ENCODE data around the gene SUN5.
"Not testable (repeated sequence)": the region's sequence is repeated elsewhere in the genome, so short reads cannot be mapped to it uniquely, and the experiment has no call there.

SUN5 gene

GRCh38 chr20:33004141-33004751 is at the start of gene SUN5:
TSS of gene SUN5 (minus strand) at chr20:33004433. CDS start at chr20:33004340, 93 bp downstream.
- no peaks in the 10 kb centered on the region for H3K4me1 ChIP-seq (ENCODE audit: insufficient read depth, low read length)
- H2AFZ ChIP-seq (ENCODE audit: low read depth, low read length): no peak within 1 kb of the TSS
- H3K9me3 ChIP-seq (ENCODE audit: low read length): no peaks in the 10 kb centered on the region
- no peaks in the 10 kb centered on the region for H3K27me3 ChIP-seq (ENCODE audit: insufficient read depth, low read length)
- no peak within 1 kb of the TSS for H3K4me3 ChIP-seq (ENCODE audit: low read length)
- H3K36me3 ChIP-seq (ENCODE audit: insufficient read depth, low read length): no peaks in the 10 kb centered on the region

GRCh38 chr20:33053291-33054106 is 49.3 kb upstream of the SUN5 start, which contains the start of gene BPIFB3:
TSS of gene BPIFB3 (plus strand) at chr20:33053903. CDS start at chr20:33055436, 1,533 bp downstream.
- Histone ChIP-seq H3K4me3 (ENCODE audit: low read length) (no peak within 1 kb of the TSS), H3K4me1 (ENCODE audit: insufficient read depth, low read length) (no peaks in the 10 kb centered on the region), H2AFZ (ENCODE audit: low read depth, low read length) (no peak within 1 kb of the TSS), H3K27me3 (ENCODE audit: insufficient read depth, low read length) (no peaks in the 10 kb centered on the region), H3K36me3 (ENCODE audit: insufficient read depth, low read length) (no peaks in the 10 kb centered on the region), H3K9me3 (ENCODE audit: low read length) (no peaks in the 10 kb centered on the region)

GRCh38 chr20:33051333-33051732 is 47.1 kb upstream of the SUN5 start:
- no peaks in the 10 kb centered on the region for H3K36me3 ChIP-seq (ENCODE audit: insufficient read depth, low read length)
- no peak overlapping the region for H2AFZ ChIP-seq (ENCODE audit: low read depth, low read length)
- H3K27me3 ChIP-seq (ENCODE audit: insufficient read depth, low read length): no peaks in the 10 kb centered on the region
- no peaks in the 10 kb centered on the region for H3K4me1 ChIP-seq (ENCODE audit: insufficient read depth, low read length)
- H3K9me3 ChIP-seq (ENCODE audit: low read length): no peaks in the 10 kb centered on the region
- H3K4me3 ChIP-seq (ENCODE audit: low read length): no peak overlapping the region

GRCh38 chr20:33046412-33046811 is 42.2 kb upstream of the SUN5 start:
- H3K9me3 ChIP-seq (ENCODE audit: low read length): peaks cover 2% of the 10 kb centered on the region
- no peak overlapping the region for H2AFZ ChIP-seq (ENCODE audit: low read depth, low read length)
- no peaks in the 10 kb centered on the region for H3K4me1 ChIP-seq (ENCODE audit: insufficient read depth, low read length)
- no peaks in the 10 kb centered on the region for H3K27me3 ChIP-seq (ENCODE audit: insufficient read depth, low read length)
- H3K36me3 ChIP-seq (ENCODE audit: insufficient read depth, low read length): no peaks in the 10 kb centered on the region
- H3K4me3 ChIP-seq (ENCODE audit: low read length): no peak overlapping the region

GRCh38 chr20:33045129-33045721 is 41.0 kb upstream of the SUN5 start:
- H3K9me3 ChIP-seq (ENCODE audit: low read length): not testable (repeated sequence)

GRCh38 chr20:33043731-33044181 is 39.5 kb upstream of the SUN5 start:
- H3K9me3 ChIP-seq (ENCODE audit: low read length): peaks cover 2% of the 10 kb centered on the region
- H2AFZ ChIP-seq (ENCODE audit: low read depth, low read length): no peak overlapping the region
- no peaks in the 10 kb centered on the region for H3K4me1 ChIP-seq (ENCODE audit: insufficient read depth, low read length)
- H3K27me3 ChIP-seq (ENCODE audit: insufficient read depth, low read length): no peaks in the 10 kb centered on the region
- H3K36me3 ChIP-seq (ENCODE audit: insufficient read depth, low read length): no peaks in the 10 kb centered on the region
- no peak overlapping the region for H3K4me3 ChIP-seq (ENCODE audit: low read length)

More at GRCh38 chr20:33045129-33045721, 41.0 kb upstream of the SUN5 start:
- H3K27me3 ChIP-seq (ENCODE audit: insufficient read depth, low read length); H3K4me1 ChIP-seq (ENCODE audit: insufficient read depth, low read length); H2AFZ ChIP-seq (ENCODE audit: low read depth, low read length); H3K4me3 ChIP-seq (ENCODE audit: low read length); H3K36me3 ChIP-seq (ENCODE audit: insufficient read depth, low read length): not testable (repeated sequence)

GRCh38 chr20:33042983-33043730 is 38.9 kb upstream of the SUN5 start:
- H3K9me3 ChIP-seq (ENCODE audit: low read length): peaks cover 2% of the 10 kb centered on the region
- H3K4me3 ChIP-seq (ENCODE audit: low read length): no peak overlapping the region
- H3K27me3 ChIP-seq (ENCODE audit: insufficient read depth, low read length): no peaks in the 10 kb centered on the region
- H2AFZ ChIP-seq (ENCODE audit: low read depth, low read length): no peak overlapping the region
- no peaks in the 10 kb centered on the region for H3K36me3 ChIP-seq (ENCODE audit: insufficient read depth, low read length)
- H3K4me1 ChIP-seq (ENCODE audit: insufficient read depth, low read length): no peaks in the 10 kb centered on the region

- no peaks in the 10 kb centered on the region for H3K27me3 ChIP-seq (ENCODE audit: insufficient read depth, low read length)
- H3K4me1 ChIP-seq (ENCODE audit: insufficient read depth, low read length): no peaks in the 10 kb centered on the region
- no peak overlapping the region for H2AFZ ChIP-seq (ENCODE audit: low read depth, low read length)
- H3K36me3 ChIP-seq (ENCODE audit: insufficient read depth, low read length): no peaks in the 10 kb centered on the region
- H3K9me3 ChIP-seq (ENCODE audit: low read length): peaks cover 2% of the 10 kb centered on the region
- no peak overlapping the region for H3K4me3 ChIP-seq (ENCODE audit: low read length)
These were observed 38.2 kb upstream of the SUN5 start for GRCh38 chr20:33042430-33042829.

- Histone ChIP-seq H2AFZ (ENCODE audit: low read depth, low read length) (no peak overlapping the region), H3K4me3 (ENCODE audit: low read length) (no peak overlapping the region), H3K36me3 (ENCODE audit: insufficient read depth, low read length) (no peaks in the 10 kb centered on the region), H3K4me1 (ENCODE audit: insufficient read depth, low read length) (no peaks in the 10 kb centered on the region), H3K9me3 (ENCODE audit: low read length) (no peaks in the 10 kb centered on the region), H3K27me3 (ENCODE audit: insufficient read depth, low read length) (no peaks in the 10 kb centered on the region)
These were observed 34.0 kb upstream of the SUN5 start for GRCh38 chr20:33038243-33038642.

- Histone ChIP-seq H3K4me1 (ENCODE audit: insufficient read depth, low read length) (no peaks in the 10 kb centered on the region), H3K27me3 (ENCODE audit: insufficient read depth, low read length) (no peaks in the 10 kb centered on the region), H2AFZ (ENCODE audit: low read depth, low read length) (no peak overlapping the region), H3K4me3 (ENCODE audit: low read length) (no peak overlapping the region), H3K36me3 (ENCODE audit: insufficient read depth, low read length) (no peaks in the 10 kb centered on the region), H3K9me3 (ENCODE audit: low read length) (no peaks in the 10 kb centered on the region)
These were observed 33.2 kb upstream of the SUN5 start for GRCh38 chr20:33037456-33037855.

- Histone ChIP-seq H3K4me1 (ENCODE audit: insufficient read depth, low read length) (no peaks in the 10 kb centered on the region), H3K9me3 (ENCODE audit: low read length) (no peaks in the 10 kb centered on the region), H3K27me3 (ENCODE audit: insufficient read depth, low read length) (no peaks in the 10 kb centered on the region), H3K4me3 (ENCODE audit: low read length) (no peak overlapping the region), H2AFZ (ENCODE audit: low read depth, low read length) (no peak overlapping the region), H3K36me3 (ENCODE audit: insufficient read depth, low read length) (no peaks in the 10 kb centered on the region)
These were observed 30.8 kb upstream of the SUN5 start for GRCh38 chr20:33034901-33035492.

GRCh38 chr20:33034115-33034514 is 29.9 kb upstream of the SUN5 start:
- Histone ChIP-seq H3K9me3 (ENCODE audit: low read length) (no peaks in the 10 kb centered on the region), H2AFZ (ENCODE audit: low read depth, low read length) (no peak overlapping the region), H3K4me1 (ENCODE audit: insufficient read depth, low read length) (no peaks in the 10 kb centered on the region), H3K4me3 (ENCODE audit: low read length) (no peak overlapping the region), H3K27me3 (ENCODE audit: insufficient read depth, low read length) (no peaks in the 10 kb centered on the region), H3K36me3 (ENCODE audit: insufficient read depth, low read length) (no peaks in the 10 kb centered on the region)
